Stomach (tissue), 4 donors: Measurements from ENCODE around the gene LHFPL3.

ENCODE experiments used
- EP300 ChIP-seq: sonication (generic); formaldehyde crosslinking; IDR thresholded peaks from one replicate; pipeline ENCODE4 v1.6.1; 2017; ENCODE audit warnings: antibody characterized with exemption
- POLR2A ChIP-seq, 4 donors: fragments of 450-650 bp; IDR thresholded peaks; one replicate each; pipeline ENCODE4 v1.6.1; 2016; ENCODE audit warnings: antibody characterized with exemption in 4 of 4, control low read depth in 2 of 4, mild to moderate bottlenecking in 1 of 4, moderate library complexity in 1 of 4
- POLR2AphosphoS5 ChIP-seq, 3 donors: sonication (generic); formaldehyde crosslinking; IDR thresholded peaks; one replicate each; pipeline ENCODE4 v1.6.1; 2016; ENCODE audit warnings: antibody characterized with exemption in 3 of 3
- TF ChIP-seq, protein P1 (sequence below), 7 experiments: fragments of 450-650 bp in 4 of 7; fragments of 200-600 bp in 3 of 7; sonication (generic) in 3 of 7; IDR thresholded peaks; one replicate each; pipeline ENCODE4 v1.5.1; 2016 to 2019; ENCODE audit warnings: antibody characterized with exemption in 7 of 7, control low read depth in 2 of 7, mild to moderate bottlenecking in 1 of 7

DNA sequence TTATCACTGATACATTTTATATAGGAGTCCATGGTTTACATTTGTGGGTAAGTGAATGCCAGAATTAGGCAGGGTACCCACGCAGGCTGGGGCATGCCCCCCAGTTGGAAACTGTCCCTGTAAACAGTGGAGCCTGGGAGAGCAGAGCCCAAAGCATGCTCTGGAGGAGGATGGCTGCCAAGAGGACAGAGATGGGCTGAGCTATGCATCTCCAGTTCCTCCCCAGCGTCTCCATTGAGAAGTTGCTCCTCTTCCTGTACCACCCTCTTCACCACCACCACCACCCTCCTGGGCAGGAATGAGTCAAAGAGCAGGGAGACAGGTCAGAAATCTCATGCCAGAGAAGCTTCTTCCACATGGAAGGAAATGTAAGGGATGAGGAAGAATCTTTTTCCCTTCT is 617.9 kb downstream of the LHFPL3 start:
- TF ChIP-seq EP300 (no peak), POLR2A (IDR thresholded peaks at IDR 0.05) (no peak), POLR2AphosphoS5 (IDR thresholded peaks at IDR 0.05) (no peak)
- TF ChIP-seq, protein P1, sequence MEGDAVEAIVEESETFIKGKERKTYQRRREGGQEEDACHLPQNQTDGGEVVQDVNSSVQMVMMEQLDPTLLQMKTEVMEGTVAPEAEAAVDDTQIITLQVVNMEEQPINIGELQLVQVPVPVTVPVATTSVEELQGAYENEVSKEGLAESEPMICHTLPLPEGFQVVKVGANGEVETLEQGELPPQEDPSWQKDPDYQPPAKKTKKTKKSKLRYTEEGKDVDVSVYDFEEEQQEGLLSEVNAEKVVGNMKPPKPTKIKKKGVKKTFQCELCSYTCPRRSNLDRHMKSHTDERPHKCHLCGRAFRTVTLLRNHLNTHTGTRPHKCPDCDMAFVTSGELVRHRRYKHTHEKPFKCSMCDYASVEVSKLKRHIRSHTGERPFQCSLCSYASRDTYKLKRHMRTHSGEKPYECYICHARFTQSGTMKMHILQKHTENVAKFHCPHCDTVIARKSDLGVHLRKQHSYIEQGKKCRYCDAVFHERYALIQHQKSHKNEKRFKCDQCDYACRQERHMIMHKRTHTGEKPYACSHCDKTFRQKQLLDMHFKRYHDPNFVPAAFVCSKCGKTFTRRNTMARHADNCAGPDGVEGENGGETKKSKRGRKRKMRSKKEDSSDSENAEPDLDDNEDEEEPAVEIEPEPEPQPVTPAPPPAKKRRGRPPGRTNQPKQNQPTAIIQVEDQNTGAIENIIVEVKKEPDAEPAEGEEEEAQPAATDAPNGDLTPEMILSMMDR (IDR thresholded peaks at IDR 0.05): no peak
